ENCODE data around the gene SLC25A44.

The SLC25A44 gene

DNA sequence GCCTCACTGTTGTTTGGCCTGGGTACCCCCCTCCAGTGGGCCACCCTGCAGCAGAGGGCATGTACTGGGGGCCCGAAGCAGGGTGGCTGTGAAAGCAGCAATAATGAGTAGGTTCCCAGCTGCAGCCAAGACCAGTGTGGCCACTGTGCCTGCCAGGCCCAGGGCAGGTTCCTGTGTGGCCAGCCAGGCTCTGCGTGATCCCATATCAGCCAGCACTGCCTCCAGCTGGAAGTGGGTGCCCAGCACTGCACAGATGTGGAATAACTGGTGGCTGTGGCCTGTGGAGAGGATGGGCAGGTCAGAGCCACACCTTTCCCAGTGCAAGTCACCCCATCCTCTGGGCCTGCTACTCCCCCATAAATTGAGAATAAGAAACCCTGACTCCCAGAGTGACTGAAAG lies 50.2 kb downstream of the SLC25A44 start:
- DNase-seq: no peak

DNA sequence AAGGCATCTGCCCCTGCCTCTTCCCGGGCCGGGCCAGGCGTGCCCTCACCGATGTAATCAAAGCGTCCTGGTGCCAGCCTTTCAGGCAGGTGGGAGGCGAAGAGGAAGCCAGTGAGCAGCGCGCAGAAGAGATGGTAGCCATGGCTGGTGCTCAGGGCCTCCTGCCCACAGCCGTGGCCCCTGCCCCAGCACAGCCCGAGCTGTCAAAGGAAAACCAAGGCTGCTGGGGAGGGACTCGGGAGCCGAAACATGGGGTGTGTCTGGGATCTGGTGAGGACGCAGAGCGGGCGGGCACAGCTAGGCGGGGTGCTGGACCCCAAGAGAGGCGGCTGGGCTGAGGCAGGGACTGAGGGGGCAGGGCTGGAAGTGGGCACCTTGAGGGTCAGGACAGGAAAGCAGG lies 50.8 kb downstream of the SLC25A44 start:
- no peak for DNase-seq

DNA sequence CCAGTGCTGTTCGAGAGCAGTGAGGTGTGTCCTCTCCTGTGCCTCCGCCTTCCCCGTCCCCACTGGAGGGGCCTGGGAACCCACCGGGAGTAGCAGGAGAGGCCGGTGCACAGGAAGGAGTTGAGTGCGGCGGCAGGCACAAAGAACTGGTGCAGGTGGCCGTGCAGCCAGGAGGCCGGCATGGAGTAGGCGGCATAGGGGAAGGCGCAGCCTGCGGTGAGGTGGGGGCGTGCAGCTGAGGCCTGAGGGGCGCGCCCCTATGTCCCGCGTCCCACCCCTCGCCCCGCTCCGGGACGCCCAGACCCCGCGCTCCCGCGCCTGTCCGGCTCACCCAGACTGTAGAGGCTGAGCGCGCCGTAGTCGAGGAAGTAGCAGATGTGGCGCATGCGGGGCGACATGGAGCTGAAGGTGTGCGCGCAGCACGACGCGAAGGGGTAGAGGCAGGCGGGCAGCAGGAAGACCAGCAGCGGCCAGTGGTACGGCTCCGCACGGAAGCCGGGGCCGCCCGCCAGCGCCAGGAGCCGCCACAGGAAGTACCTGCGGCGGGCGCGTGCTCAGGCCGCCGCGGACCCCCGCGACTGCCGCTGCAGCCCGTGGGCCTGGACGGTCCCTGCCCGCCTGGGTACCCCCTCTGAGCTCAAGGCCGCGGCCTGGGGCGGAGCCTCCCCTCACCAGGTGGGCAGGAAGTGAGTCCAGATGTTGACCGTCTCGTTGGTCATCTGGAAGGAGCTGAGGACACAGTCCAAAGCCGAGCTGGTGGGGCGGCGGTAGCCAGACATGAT lies 51.7 kb downstream of the SLC25A44 start:
- DNase-seq: peak; percentile 26

DNA sequence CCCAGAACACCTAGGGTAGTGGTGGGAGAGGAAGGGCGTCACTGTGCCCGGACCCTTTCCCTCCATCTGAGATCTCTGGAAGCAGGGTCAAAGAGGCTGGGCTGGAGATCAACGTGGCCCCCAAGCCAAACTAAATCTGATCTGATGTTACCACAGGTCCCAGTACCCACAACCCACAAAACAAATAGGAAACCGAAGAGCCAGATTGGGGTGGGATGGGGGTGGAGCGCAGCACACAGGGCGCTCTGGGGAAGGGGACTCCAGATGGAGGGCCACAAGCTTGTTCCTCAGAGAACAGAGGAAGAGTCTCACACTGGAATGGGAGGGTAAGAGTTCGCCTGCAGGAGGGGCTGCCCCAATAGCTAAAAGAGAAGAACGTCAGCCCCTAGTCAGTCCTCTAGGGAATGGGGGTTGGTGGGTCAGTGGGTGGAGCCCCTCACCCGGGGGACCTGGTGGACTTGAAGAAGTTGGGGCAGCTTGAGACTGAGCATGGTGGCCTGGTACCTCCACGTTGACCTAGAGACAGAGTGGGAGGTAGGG lies 52.4 kb downstream of the SLC25A44 start:
- no peak for DNase-seq

DNA sequence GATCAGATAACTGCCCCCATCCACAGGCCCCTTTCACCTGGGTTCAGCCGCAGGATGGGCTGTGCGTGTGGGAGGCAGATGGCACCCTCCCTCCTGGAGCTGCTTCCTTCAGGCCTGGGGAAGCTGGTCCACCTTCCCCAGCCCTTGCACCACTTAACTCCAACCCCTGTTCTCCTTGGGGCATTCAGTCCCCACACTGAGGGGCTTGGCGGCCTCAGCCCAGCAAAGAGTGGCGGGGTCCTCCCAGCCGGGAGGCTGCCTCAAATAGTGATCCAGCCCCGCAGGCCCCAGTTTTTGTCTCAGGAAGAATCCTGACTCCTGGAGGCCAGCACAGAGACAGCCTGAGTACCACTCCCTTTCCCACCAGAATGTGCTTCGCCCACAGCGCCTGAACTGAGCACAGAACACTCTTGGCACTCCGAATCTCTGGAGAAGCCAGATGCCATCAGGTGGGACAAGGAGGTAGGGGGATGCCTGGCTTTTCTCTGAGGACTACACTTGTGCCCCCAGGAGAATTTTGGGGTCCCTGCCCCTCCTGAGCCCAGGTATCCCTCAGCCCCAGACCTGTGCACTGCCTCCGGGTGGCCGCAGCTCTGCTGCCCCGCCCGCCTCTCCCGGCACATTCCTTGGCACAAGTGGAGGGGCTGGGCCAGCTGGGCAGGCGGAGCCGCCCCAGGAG lies 53.0 kb downstream of the SLC25A44 start:
- no peak for DNase-seq

DNA sequence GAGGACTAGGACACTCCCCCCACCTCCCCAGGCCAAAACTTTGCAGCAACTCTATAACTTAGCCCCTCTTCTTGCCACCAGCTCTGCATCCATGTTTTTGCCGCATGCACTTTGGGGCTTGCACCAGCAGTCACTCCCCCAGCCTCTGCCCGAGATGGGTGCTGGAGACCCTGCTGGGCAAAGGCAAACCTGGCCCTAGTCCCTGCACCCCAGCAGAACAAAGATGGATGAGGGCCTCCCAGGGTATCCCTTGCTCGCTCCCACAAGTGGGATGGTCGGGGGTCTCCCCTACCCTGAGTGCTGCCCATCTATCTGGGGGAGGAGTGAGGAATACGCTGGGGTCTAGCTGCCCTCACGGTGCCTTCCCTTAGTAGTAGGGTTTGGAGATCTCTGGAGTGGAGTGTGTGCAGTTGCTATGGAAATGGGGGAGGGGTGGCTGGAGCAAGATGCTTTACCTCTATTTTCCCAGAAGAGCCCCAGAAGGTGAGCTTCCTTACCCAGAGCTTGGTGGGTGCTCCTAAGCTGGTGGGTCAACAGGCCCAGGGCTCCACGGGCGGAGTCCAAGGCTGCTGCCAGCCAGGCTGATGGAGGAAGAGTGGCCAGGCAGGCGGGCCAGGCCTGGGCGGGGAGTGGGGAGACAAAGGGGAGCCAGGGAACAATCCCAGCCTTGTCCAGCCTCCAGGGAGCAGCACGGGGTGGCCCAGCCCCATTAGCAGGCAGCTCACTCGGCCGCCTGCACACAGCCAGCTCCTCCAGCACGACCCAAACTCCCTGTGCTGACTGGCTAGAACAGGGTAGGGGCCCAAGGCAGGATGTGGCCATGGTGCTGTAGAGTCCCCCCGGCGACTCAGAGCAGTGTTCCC lies 53.8 kb downstream of the SLC25A44 start, which contains the start of gene PAQR6:
Gene PAQR6 (minus strand): TSS at position 597 of the 863 bp plus-strand sequence. CDS start 1,325 bp downstream, outside the sequence.
- peak; percentile 2 for DNase-seq

DNA sequence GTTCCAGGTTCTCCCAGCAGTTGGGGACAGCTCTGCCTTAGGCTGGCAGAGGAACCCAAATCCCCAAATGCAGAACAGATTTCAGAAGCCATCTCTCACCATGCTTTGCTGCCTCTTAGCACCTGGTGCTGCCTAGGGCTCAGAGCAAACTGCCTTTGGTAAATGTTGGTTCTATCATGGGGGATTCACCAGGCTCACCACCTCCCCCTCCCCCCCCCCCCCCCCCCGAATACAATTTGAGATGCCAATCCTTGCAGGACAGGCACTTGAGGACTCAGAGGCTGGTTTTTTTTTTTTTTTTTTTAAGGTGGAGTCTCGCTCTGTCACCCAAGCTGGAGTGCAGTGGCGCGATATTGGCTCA lies 54.4 kb downstream of the SLC25A44 start:
- DNase-seq: no peak

DNA sequence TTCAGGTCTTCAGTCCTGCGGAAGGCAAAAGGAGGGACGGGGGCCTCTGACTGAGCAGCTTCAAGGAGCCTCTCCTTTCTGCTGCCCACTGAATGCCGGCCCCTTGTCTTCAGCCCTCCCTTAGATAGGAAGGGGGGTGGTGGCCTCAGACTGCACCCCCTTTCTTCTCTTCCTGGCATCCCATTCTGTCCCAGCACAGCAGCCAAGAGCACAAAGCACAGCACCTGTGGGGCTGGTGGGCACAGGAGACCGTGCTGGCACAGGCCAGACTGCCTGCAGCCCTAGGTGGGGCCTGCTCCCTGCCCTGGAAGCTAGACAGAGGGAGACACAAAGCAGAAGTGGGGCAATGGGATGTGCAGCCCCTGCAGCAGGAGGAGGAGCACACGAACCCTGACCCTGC lies 55.7 kb downstream of the SLC25A44 start:
- no peak for DNase-seq

DNA sequence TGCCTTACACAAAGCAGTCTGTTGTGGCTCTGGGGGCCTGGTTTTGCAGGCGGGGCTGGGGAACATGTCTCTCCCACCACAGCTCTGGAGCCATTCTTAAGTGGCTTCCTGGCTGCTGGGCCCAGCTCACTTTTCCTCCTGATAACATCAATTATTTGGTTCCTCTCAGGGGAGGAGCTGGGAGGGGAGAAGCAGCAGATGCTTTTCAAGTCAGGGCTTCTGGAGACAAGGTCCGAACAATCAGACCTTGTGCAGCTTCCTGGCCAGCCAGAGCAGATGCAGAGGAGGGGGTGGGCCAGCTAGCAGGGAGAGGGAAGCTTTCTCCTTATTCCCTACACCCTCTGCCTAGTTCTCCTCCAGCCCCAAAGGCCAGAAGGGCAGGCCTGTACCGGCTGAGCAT lies 57.6 kb downstream of the SLC25A44 start:
- DNase-seq: no peak

DNA sequence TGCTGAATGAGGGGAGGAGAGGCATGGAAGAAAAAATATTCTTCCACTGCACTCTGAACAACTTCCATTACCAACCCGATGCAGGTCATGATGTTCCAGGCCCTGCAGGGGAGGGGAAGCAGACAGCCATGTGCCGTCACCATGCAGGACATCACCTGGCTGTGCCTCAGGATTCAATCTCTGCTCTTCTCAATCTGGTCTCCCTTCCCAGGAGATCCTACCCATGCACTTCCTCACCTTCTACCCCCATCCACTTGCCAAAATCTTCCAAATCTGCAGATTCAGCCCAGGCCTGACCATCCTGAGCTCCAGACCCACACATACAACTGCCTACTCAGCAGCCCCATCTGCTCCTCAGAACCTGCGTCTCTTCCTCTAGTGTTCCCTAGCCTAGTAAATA lies 59.7 kb downstream of the SLC25A44 start:
- DNase-seq: no peak

DNA sequence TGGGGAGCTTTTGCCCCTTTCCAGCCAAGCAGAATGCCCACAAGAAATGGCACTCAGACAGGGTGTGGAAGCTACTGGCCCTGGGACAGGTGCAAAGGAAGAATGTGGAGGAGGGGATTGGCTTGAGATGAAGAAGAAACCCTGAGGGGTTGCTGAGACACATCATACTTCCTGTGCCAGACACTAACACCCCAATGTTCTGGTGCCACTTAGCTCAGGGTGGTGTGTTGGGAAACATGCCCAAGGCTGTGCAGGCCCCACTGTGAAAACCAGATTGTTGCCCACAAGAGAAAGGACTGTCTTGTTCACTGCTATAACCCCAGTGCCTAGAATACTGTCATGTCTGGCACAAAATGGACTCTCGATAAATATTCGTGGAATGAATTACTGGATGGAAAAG lies 63.8 kb downstream of the SLC25A44 start:
- no peak for DNase-seq

DNA sequence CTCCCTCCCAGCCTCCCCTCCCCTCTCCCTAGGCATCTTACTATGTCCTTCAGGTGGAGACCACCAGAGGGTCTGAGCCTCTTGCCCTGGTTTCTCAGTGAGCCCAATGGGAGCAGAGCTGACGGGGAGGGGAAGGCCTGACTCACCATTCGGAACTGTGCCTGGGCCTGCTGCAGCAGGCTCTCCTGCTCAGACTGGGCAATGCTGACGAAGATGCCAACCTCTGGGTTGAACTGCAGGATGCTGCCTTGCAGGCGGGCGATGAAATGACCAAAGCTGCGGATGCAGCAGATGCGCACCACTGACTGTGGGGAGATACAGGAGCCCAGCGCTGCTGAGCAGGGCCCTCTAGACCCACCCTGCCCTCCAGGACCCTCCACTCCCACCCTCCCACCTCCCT lies 65.0 kb downstream of the SLC25A44 start:
- no peak for DNase-seq

DNA sequence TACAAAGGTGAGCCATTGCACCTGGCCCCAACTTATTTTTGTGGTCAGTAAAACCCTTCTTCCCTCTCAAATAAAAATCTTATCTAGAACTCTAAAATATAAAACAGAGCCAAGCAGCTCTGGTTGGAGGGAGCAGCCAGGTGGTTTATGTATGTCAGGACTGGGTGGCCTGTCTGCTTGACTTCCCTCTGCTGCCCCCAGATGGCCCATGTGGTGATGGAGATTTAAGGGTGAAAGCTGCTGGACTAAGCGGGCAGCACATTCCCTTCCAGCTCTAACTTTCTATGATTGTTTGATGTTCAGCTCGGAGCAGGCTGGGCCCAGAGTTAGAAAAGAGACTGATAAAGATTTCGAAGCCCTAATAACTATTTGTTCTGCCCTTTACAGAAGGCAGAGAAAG lies 65.9 kb downstream of the SLC25A44 start:
- no peak for DNase-seq

DNA sequence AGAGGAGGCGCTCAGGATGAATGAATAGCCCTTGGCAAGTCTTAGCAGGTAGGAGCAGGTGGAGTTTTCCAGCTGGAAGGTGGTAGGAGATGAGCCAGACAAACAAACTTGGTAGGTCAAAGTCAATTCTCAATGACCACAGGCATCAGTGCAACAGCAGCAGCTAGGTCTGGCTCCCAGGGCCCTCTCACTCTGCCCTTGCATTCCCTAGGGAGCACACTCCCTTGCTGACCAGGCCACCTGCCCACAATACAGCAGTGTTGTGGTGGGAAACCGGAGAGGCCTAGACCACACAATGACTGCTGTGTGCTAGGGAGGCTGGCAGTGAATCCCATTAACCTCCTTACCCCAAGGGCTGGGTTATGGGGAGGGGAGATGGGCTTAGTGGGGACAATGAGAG lies 67.0 kb downstream of the SLC25A44 start:
- DNase-seq: no peak
